22Rv1 (cell line): ENCODE data around the gene KIF5B.
"Not testable (repeated sequence)": the region's sequence is repeated elsewhere in the genome, so short reads cannot be mapped to it uniquely, and the experiment has no call there.

Source experiments
- H3K27ac ChIP-seq: fragments of 450-650 bp; 2 replicates; pipeline ENCODE4 v1.5.1; 2017
- CTCF ChIP-seq: fragments of 450-650 bp; IDR thresholded peaks from 2 replicates; pipeline ENCODE4 v1.5.1; 2017; ENCODE audit warnings: mild to moderate bottlenecking
- ZFX ChIP-seq: fragments of 450-650 bp; IDR thresholded peaks from 2 replicates; pipeline ENCODE4 v1.6.1; 2017; ENCODE audit warnings: antibody characterized with exemption, borderline replicate concordance

KIF5B gene

DNA sequence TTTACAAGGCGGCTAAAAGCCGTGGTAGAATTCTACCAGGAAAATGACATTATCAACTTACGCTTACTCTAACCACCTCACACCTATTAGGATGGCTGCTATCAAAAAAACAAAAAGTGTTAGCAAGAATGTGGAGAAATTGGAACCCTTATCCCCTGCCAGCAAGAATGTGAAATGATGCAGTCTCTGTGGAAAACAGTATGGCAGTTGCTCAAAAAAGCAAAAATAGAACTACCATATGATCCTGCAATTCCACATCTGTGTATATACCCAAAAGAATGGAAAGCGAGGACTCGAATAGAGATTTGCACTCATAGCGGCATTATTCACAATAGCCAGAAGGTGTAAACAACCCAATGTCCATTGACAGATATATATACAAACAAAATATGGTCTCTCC lies 61.3 kb downstream of the KIF5B start:
- TF ChIP-seq CTCF (no peak), ZFX (no peak)

GRCh38 chr10:31990937-31991336 lies 65.3 kb downstream of the KIF5B start:
- H3K27ac ChIP-seq = no peak overlapping the region
- TF ChIP-seq CTCF = no peak

More for the DNA sequence above, 61.3 kb downstream of the KIF5B start:
- H3K27ac ChIP-seq = no peak overlapping the region

DNA sequence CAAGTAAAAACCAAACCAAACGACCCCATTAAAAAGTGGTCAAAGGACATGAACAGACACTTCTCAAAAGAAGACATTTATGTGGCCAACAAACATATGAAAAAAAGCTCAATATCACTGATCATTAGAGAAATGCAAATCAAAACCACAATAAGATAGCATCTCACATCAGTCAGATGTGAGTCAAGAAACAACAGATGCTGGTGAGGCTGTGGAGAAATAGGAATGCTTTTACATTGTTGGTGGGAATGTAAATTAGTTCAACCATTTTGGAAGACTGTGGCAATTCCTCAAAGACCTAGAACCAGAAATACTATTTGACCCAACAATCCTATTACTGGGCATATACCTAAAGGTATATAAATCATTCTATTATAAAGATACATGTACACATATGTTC lies 68.4 kb downstream of the KIF5B start:
- H3K27ac ChIP-seq = not testable (repeated sequence)

DNA sequence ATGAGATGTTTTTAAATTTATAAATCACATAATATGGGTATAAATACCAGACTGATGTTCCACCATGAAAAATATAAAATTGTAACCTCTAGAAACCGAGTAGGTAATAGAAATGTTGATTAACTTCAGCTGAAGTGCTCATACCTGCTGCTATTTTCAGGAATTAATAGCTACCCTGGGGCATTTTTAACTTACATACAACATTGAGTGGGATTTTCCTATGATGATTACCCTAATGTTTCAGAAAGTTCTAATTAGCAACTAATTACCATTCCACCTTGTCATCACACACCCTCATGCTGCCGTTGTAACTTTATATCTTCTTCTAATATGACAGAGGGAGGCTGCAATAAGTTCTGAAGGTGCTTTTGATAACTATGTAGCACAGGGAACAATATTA lies 74.1 kb downstream of the KIF5B start:
- TF ChIP-seq CTCF (no peak), ZFX (no peak)
- no peak overlapping the region for H3K27ac ChIP-seq

GRCh38 chr10:31980471-31980870 lies 75.8 kb downstream of the KIF5B start:
- no peak overlapping the region for H3K27ac ChIP-seq
- TF ChIP-seq ZFX (no peak), CTCF (no peak)

DNA sequence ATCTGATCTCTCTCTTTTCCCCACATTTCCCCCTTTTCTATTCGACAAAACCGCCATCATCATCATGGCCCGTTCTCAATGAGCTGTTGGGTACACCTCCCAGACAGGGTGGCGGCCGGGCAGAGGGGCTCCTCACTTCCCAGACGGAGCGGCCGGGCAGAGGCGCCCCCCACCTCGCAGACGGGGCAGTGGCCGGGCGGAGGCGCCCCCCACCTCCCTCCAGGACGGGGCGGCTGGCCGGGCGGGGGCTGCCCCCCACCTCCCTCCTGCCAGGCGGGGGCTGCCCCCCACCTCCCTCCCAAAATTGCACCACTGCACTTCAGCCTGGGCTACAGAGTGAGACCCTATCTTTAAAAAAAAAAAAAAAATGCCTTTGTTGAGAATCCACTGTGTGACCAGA lies 77.2 kb downstream of the KIF5B start:
- not testable (repeated sequence) for H3K27ac ChIP-seq

- no peak overlapping the region for H3K27ac ChIP-seq
- TF ChIP-seq ZFX (no peak), CTCF (no peak)
Observed at GRCh38 chr10:31978156-31978483, 78.1 kb downstream of the KIF5B start.

- H3K27ac ChIP-seq = no peak overlapping the region
- TF ChIP-seq CTCF (no peak), ZFX (no peak)
Observed at GRCh38 chr10:31977440-31978155, 78.6 kb downstream of the KIF5B start.
